SU-DHL-6 (cell line): ENCODE data around the gene SCML2.
"Not testable (repeated sequence)": the region's sequence is repeated elsewhere in the genome, so short reads cannot be mapped to it uniquely, and the experiment has no call there.

Experiments used
- H2AFZ ChIP-seq: fragments of 200-600 bp; sonication (generic); 2 replicates; pipeline ENCODE4 v1.6.1; 2014; ENCODE audit warnings: low read depth, mild to moderate bottlenecking, moderate library complexity, mixed read lengths, antibody characterized with exemption, low read length; ENCODE audit not compliant: severe bottlenecking
- H3F3A ChIP-seq: fragments of 200-600 bp; shearing (Covaris generic); 2 replicates; pipeline ENCODE4 v1.6.0; 2016; ENCODE audit warnings: antibody characterized with exemption, mild to moderate bottlenecking; ENCODE audit not compliant: insufficient read depth
- H3K27ac ChIP-seq: fragments of 200-600 bp; sonication (generic); 2 replicates; pipeline ENCODE4 v1.5.1; 2016; ENCODE audit warnings: low read depth, mild to moderate bottlenecking, low read length, moderate library complexity, mixed read lengths
- H3K27me3 ChIP-seq: fragments of 200-600 bp; sonication (generic), shearing (Covaris generic); 2 replicates; pipeline ENCODE4 v1.6.0; 2014; ENCODE audit warnings: mild to moderate bottlenecking, low read length
- H3K36me3 ChIP-seq: fragments of 200-600 bp; sonication (generic); 2 replicates; pipeline ENCODE4 v1.6.1; 2014; ENCODE audit warnings: mild to moderate bottlenecking, low read length, mixed read lengths
- H3K4me2 ChIP-seq: fragments of 300-600, 200-600 bp; shearing (Covaris generic), sonication (generic); 2 replicates; pipeline ENCODE4 v1.6.0; 2014; ENCODE audit warnings: low read length, low read depth, mild to moderate bottlenecking; ENCODE audit not compliant: poor library complexity, severe bottlenecking
- H3K4me3 ChIP-seq: fragments of 200-600 bp; sonication (generic); 2 replicates; pipeline ENCODE4 v1.5.1; 2014; ENCODE audit warnings: antibody characterized with exemption, low read length, mild to moderate bottlenecking, mixed read lengths; ENCODE audit not compliant: insufficient read depth, poor library complexity, severe bottlenecking
- H3K79me2 ChIP-seq: fragments of 200-600 bp; sonication (generic); 2 replicates; pipeline ENCODE4 v1.6.1; 2014; ENCODE audit warnings: mild to moderate bottlenecking, low read length, moderate library complexity; ENCODE audit not compliant: insufficient read depth
- H3K9ac ChIP-seq: fragments of 200-600 bp; sonication (generic); 2 replicates; pipeline ENCODE4 v1.7.0; 2014; ENCODE audit warnings: mild to moderate bottlenecking, low read length
- H3K9me2 ChIP-seq: fragments of 200-600 bp; sonication (generic); replicated peaks from 2 replicates; pipeline ENCODE4 v1.6.1; 2014; ENCODE audit warnings: low read length; ENCODE audit not compliant: insufficient read depth
- H3K9me3 ChIP-seq: fragments of 200-600 bp; sonication (generic); 2 replicates; pipeline ENCODE4 v1.6.1; 2014; ENCODE audit warnings: low read length, mixed read lengths; ENCODE audit not compliant: insufficient read depth
- H4K20me1 ChIP-seq: fragments of 200-600 bp; sonication (generic); 2 replicates; pipeline ENCODE4 v1.6.1; 2014; ENCODE audit warnings: low read depth, mild to moderate bottlenecking, antibody characterized with exemption, low read length, moderate library complexity, mixed read lengths
- CTCF ChIP-seq: fragments of 200-600 bp; sonication (generic); IDR thresholded peaks from one replicate; pipeline ENCODE4 v1.5.1; 2017; ENCODE audit warnings: antibody characterized with exemption, mild to moderate bottlenecking, low read length, moderate library complexity; ENCODE audit not compliant: insufficient read depth, poor library complexity, severe bottlenecking
- EZH2phosphoT487 ChIP-seq: fragments of 200-600 bp; sonication (generic), shearing (Covaris generic); conservative IDR thresholded peaks from 2 replicates; pipeline ENCODE4 v1.6.1; 2018; ENCODE audit warnings: mild to moderate bottlenecking, antibody characterized with exemption, low read length, moderate library complexity, mixed read lengths

Gene SCML2

GRCh38 chrX:18252644-18253359, 101.7 kb downstream of the SCML2 start:
- H3K4me2 ChIP-seq: no peak overlapping the region
- TF ChIP-seq EZH2phosphoT487: no peak
- no peak for TF ChIP-seq CTCF
- H3K9ac ChIP-seq: no peak overlapping the region

GRCh38 chrX:18229646-18230045, 124.8 kb downstream of the SCML2 start:
- not testable (repeated sequence) for H3K4me3 ChIP-seq, H4K20me1 ChIP-seq, H3K9me3 ChIP-seq, H3K9me2 ChIP-seq, H3K27ac ChIP-seq, H3K36me3 ChIP-seq, H3K79me2 ChIP-seq, H3K27me3 ChIP-seq, H3K9ac ChIP-seq, H3K4me2 ChIP-seq, H2AFZ ChIP-seq, H3F3A ChIP-seq

More at GRCh38 chrX:18252644-18253359, 101.7 kb downstream of the SCML2 start:
- Histone ChIP-seq H3K27ac (no peak overlapping the region), H4K20me1 (no peaks in the 10 kb centered on the region), H3K79me2 (no peaks in the 10 kb centered on the region), H3F3A (no peaks in the 10 kb centered on the region), H3K36me3 (no peaks in the 10 kb centered on the region), H2AFZ (no peak overlapping the region), H3K9me3 (no peaks in the 10 kb centered on the region), H3K9me2 (no peaks in the 10 kb centered on the region), H3K27me3 (no peaks in the 10 kb centered on the region), H3K4me3 (no peak overlapping the region)

- no peak overlapping the region for H2AFZ ChIP-seq
- H4K20me1 ChIP-seq: no peaks in the 10 kb centered on the region
- no peak overlapping the region for H3K9ac ChIP-seq
- TF ChIP-seq CTCF (no peak), EZH2phosphoT487 (no peak)
- H3K4me2 ChIP-seq: no peak overlapping the region
- H3K79me2 ChIP-seq: no peaks in the 10 kb centered on the region
- no peaks in the 10 kb centered on the region for H3K36me3 ChIP-seq
- H3K27ac ChIP-seq: no peak overlapping the region
- no peak overlapping the region for H3K4me3 ChIP-seq
- H3F3A ChIP-seq: no peaks in the 10 kb centered on the region
- no peaks in the 10 kb centered on the region for H3K9me3 ChIP-seq
- no peaks in the 10 kb centered on the region for H3K27me3 ChIP-seq
- no peaks in the 10 kb centered on the region for H3K9me2 ChIP-seq
Observed at GRCh38 chrX:18228069-18228468, 126.4 kb downstream of the SCML2 start.

GRCh38 chrX:18227458-18227857, 127.0 kb downstream of the SCML2 start:
- Histone ChIP-seq H3K9me2 (no peaks in the 10 kb centered on the region), H3K4me2 (no peak overlapping the region), H3K9me3 (no peaks in the 10 kb centered on the region), H3K36me3 (no peaks in the 10 kb centered on the region), H4K20me1 (no peaks in the 10 kb centered on the region), H3K27ac (no peak overlapping the region), H3K27me3 (no peaks in the 10 kb centered on the region), H3K9ac (no peak overlapping the region), H3K79me2 (no peaks in the 10 kb centered on the region), H2AFZ (no peak overlapping the region), H3F3A (no peaks in the 10 kb centered on the region), H3K4me3 (no peak overlapping the region)
- TF ChIP-seq EZH2phosphoT487 (no peak), CTCF (no peak)
